Measurements from ENCODE around the gene METTL21C.

The METTL21C gene

GRCh38 chr13:102694937-102695336, at the start of gene METTL21C:
Gene METTL21C, minus strand, starts transcription at chr13:102695044. Its CDS starts 546 bp downstream, at chr13:102694498.
- no peak for DNase-seq (ENCODE audit: low read depth in 4 of 4, low spot score in 1 of 4)

DNA sequence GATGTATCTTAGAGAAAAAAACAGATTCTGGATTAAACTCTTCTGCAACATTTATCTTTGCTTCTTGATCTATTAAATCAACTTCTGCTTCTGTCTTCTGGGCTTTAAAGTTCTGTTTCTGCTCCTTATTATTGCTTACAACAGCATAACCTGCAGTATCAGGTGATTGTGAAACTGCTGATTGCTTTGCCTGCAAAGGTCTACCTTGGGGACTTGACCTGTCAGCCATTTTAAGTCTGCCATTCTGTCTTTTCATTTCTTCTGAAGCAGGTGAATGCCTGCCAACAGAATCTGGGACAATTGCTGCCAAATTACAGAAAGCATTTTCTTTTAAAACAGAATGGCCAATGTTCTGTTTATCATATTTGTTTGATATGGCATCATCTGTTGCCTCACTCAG, 47.7 kb upstream of the METTL21C start:
- DNase-seq (ENCODE audit: low read depth in 4 of 4, low spot score in 1 of 4), result no peak

DNA sequence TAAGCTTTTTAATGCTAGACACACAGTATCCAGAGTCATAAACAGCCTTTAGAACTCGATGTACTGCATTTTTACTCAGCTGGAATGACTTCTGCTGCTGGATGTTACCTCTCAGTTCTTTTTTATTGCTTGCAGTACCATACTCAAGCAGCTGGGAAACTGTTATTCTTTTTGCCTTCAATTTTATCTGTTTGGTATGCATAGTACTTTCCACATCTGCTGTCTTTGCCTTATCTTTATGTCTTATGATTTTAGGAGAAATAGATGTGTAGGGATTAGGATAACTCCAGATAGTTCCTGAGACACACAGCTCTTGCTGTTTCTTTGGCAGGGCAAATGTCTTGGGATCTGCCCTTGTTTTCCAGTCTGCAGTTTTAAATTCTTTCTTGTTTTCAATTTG, 47.3 kb upstream of the METTL21C start:
- no peak for DNase-seq (ENCODE audit: low read depth in 4 of 4, low spot score in 1 of 4)

DNA sequence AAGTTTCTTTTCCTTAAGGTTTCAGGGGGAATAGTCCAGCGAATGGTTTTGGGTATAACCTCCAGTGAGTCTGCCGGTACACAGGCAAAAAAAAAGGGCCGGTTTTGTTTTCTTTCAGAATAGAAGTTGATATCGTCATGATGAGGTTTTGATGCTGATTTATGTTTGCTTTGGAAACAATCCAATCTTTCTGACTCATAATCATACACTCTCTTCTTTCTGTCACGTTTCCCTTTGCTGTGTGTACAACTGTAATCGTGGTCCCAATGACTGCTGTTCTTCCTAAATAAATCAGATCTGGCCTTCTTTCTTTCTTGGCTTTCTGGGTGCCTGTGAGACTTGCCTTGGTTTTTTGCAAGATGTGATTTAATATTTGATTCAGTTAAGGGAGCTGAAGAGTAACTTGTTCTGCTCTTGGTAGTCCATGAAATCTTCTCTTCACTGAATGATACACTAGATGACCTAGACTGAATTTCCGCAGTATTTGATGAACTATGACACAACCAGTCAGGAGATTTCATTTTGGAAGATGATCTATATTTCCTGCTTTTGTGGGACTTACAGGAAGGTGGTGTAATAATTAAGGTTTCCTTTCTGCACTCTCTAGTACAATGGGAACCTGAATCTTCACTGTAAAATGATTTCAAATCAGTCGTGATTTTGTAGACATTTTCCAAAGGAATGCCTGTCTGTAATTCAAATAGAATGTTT, 34.9 kb upstream of the METTL21C start:
- no peak for DNase-seq (ENCODE audit: low read depth in 4 of 4, low spot score in 1 of 4)

DNA sequence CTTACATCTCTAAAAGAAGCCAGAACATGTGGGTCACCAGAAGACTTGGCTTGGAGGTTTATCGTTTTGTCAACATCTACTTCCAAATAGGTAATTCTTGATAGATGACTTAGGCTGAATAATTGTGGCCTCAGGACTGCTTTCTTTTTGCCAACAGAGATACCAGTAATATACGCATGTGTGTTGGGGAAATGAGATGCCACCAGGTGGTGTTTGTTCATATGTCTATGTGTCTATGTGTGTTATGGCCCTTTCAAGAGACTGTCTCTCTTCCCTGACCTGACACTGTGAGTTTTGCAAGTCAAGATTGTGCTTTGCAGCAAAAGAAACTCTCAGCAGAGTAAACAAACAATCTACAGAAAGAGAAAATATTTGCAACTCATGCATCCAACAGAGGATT, 31.6 kb upstream of the METTL21C start:
- no peak for DNase-seq (ENCODE audit: low read depth in 4 of 4, low spot score in 1 of 4)

DNA sequence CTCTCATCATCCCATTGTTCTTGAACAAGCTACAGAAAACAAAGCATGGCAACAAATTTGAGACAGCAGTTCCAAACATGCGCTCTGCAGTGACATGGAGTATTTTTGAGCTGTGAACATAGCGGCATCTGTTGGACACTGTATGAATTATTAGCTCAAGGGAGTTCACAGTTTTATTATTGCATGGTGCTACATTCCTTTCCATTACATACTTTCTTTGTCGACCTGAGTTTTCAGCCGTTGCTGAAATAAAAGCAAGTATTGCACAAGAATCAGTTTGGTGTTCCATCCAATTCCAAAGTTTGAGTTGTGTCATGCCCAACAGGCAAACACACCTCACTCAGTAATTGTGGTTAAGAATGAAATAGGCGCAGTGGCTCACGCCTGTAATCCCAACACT, 30.1 kb upstream of the METTL21C start:
- DNase-seq (ENCODE audit: low read depth in 4 of 4, low spot score in 1 of 4), result no peak

GRCh38 chr13:102721800-102722231, 27.0 kb upstream of the METTL21C start:
- no peak for DNase-seq (ENCODE audit: low read depth in 4 of 4, low spot score in 1 of 4)

DNA sequence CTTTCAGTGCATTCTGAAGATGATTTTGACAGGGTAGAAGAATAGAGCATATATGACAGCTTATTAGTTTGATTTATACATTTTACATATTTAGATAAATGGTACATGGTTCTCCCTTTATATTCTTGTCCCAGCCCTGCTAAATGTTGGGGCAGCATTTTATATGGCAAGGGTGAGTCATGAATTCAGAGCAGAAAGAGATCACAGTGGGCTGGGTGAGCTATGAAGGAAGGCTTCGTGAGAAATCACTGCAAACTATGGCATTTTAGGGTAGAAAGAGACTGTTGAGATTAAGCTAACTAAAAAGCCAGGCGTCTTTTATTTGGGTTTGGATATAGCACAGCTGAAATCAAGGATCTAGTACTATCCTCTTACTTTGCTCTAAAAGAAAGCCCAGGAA, 23.9 kb upstream of the METTL21C start:
- DNase-seq (ENCODE audit: low read depth in 4 of 4, low spot score in 1 of 4), result no peak

GRCh38 chr13:102715447-102715846, 20.6 kb upstream of the METTL21C start:
- DNase-seq (ENCODE audit: low read depth in 4 of 4, low spot score in 1 of 4), result no peak

DNA sequence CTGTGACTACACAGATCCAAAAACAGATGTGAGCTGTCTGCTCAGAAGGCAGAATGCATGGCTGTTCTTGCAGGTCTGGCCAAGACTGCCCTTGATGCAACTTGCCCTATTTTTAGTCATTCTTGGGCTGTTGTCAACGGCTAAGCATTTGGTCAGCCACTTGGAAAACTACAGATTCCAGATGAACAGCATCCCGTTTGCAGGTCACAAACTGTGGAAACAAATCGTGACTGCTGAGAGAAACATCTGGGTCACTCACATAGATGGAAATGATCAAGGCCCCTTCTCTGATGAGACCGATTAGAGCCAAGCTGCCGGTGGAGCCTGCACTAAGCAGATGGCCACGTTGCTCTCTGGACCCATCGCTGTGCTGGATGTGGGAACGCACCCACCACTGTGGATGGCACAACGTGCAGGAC, 15.4 kb upstream of the METTL21C start:
- no peak for DNase-seq (ENCODE audit: low read depth in 4 of 4, low spot score in 1 of 4)

DNA sequence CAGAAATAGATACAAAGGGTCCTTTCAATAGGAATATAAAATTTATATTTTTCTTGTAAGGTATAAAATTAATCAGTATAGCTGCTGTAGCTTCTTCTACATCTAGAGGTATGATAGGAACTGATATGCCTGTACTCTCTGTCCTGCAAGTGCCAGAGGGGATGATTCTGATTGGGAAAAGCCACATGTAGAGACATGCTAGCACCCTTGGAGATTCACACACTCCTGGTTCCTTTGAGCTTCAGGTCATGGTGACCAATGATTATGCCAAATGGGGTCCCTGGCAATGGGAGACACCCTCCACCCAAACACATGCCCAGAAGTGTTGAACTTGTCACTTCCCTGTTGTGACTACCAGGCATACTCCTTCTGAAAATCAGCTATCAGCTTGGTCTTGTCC, 14.7 kb upstream of the METTL21C start:
- DNase-seq (ENCODE audit: low read depth in 4 of 4, low spot score in 1 of 4), result no peak

DNA sequence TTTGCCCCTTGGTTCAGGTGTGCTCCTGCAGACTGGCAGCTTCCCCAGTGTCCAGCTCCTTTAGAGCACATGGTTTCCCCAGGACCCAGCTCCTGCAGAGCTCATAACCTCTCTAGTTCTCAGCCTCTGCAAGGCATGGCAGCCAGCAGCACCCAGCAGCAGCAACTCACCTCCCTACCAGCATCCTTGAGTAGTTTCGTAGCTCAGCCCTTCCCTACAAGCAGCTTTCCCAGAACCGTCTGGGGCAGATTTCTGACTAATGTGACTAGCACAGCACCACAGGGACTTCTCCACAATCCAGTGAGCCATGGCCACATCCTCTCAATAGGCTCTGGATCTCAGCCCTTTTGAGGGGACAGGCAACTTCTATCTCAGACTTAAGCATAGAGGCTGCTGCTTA, 14.1 kb upstream of the METTL21C start:
- DNase-seq (ENCODE audit: low read depth in 4 of 4, low spot score in 1 of 4), result no peak

DNA sequence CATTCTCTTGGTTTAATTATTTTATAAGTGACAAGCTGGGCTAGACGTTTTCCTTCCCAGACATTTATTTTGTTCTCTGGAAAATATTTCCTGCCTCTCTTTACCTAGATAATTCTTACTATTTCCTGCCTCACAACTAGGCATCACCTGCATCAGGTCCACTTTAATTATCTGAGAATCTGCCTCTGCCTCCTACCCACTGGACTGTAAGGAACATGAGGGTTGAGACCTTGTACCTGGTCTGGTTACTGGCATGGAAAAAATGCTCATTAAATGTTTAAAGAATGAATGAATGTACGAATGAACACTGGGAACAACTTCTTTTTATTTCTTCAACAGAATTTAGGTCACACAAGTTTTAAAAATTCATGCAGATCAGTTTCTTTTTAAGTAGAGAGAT, 13.4 kb upstream of the METTL21C start:
- no peak for DNase-seq (ENCODE audit: low read depth in 4 of 4, low spot score in 1 of 4)

GRCh38 chr13:102707467-102707866, 12.6 kb upstream of the METTL21C start:
- no peak for DNase-seq (ENCODE audit: low read depth in 4 of 4, low spot score in 1 of 4)

DNA sequence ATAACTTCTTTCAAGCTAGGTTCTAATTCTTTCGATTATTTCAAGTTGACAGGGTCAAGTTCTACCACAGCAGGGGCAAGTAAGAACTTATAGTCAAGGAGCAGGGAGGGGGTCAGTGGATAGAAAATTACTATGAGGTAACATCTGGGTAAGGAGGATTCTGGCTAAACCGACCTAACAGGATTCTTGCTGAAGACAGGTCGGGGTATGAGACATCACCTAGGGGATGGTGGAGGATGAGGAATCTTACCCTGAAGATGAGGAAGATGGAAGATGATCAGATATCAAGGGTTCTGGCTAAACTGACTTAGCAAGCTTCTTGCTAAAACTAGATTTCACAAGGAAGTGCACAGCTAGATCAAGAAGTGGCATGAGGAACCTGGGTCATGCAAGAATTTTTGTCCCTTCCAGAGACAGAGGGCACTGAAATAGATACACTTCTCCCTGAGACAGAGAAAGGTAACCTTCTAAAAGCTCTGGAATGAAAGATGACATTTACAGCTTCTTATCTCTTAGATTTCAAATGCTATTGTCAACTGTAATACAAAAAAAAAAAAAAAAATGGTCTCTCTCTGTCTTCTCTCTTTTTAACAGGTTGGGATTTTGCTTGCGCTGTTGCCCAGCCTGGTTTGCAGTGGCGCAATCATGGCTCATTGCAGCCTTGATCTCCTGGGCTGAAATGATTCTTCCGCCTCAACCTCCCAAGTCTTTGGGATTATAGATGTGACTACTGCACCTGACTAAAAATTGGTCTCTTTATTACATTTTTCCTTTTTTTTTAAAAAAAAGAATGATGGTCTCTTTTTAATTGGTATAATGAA, 9.6 kb upstream of the METTL21C start:
- DNase-seq (ENCODE audit: low read depth in 4 of 4, low spot score in 1 of 4), result no peak

- DNase-seq (ENCODE audit: low read depth in 4 of 4, low spot score in 1 of 4), result no peak
Observed at GRCh38 chr13:102703726-102704035, 8.8 kb upstream of the METTL21C start.

GRCh38 chr13:102702965-102703725, 8.3 kb upstream of the METTL21C start:
- DNase-seq (ENCODE audit: low read depth in 4 of 4, low spot score in 1 of 4), result no peak

DNA sequence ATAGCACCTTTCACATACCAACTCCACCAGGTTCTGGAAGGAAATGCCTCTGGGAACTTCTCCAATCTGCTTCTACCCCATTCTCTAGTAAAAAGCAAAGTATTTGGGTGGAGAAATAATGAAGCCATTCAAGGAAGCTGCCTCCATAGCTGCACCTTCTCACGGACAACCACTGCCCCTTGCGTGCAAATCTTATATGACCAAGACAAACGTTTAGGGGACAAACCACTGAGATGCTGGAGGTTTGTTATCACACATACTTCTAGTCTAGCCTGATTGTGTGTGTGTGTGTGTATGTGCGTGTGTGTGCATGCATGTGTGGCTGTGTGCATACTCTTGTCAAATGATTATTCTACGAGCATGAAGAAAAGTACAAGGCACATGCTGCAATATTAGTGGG, 6.5 kb upstream of the METTL21C start:
- DNase-seq (ENCODE audit: low read depth in 4 of 4, low spot score in 1 of 4), result no peak

GRCh38 chr13:102700088-102701031, 5.5 kb upstream of the METTL21C start:
- no peak for DNase-seq (ENCODE audit: low read depth in 4 of 4, low spot score in 1 of 4)

- DNase-seq (ENCODE audit: low read depth in 4 of 4, low spot score in 1 of 4), result no peak
Observed at GRCh38 chr13:102699504-102699903, 4.7 kb upstream of the METTL21C start.

GRCh38 chr13:102698649-102698980, 3.8 kb upstream of the METTL21C start:
- DNase-seq (ENCODE audit: low read depth in 4 of 4, low spot score in 1 of 4), result no peak
